Memory B cell (primary cell): ENCODE measurements around the gene NRXN3.
"Not testable (repeated sequence)": the region's sequence is repeated elsewhere in the genome, so short reads cannot be mapped to it uniquely, and the experiment has no call there.

Experiments used
- ATAC-seq: fragments of 150-1000 bp; cut with Tn5 transposase; 2 replicates; pipeline ENCODE4 v1.10.0; 2021; ENCODE audit warnings: low read depth, mild to moderate bottlenecking, moderate library complexity
- DNase-seq, 2 donors: peaks; one replicate each; pipeline ENCODE4 v3.0.0; 2022; ENCODE audit warnings: low spot score in 2 of 2
- H3K27ac Mint-ChIP-seq: one replicate; pipeline ENCODE4 v1.8.0; 2022; ENCODE audit warnings: mild to moderate bottlenecking, moderate library complexity, mixed read lengths
- H3K27me3 Mint-ChIP-seq: one replicate; pipeline ENCODE4 v1.8.0; 2022; ENCODE audit warnings: mixed read lengths
- H3K36me3 Mint-ChIP-seq: one replicate; pipeline ENCODE4 v1.8.0; 2022; ENCODE audit warnings: mild to moderate bottlenecking, mixed read lengths
- H3K4me1 Mint-ChIP-seq: one replicate; pipeline ENCODE4 v1.8.0; 2022; ENCODE audit warnings: mixed read lengths
- H3K4me3 Mint-ChIP-seq: one replicate; pipeline ENCODE4 v1.8.0; 2022; ENCODE audit warnings: mild to moderate bottlenecking, moderate library complexity, mixed read lengths
- H3K9me3 Mint-ChIP-seq: one replicate; pipeline ENCODE4 v1.8.0; 2022; ENCODE audit warnings: mixed read lengths

NRXN3 gene

GRCh38 chr14:79089576-79089975 is 919.4 kb downstream of the NRXN3 start:
- ATAC-seq, result no peak
- Mint-ChIP-seq H3K36me3 (no peaks in the 10 kb centered on the region), H3K27me3 (no peaks in the 10 kb centered on the region)

GRCh38 chr14:79090641-79091180 is 920.5 kb downstream of the NRXN3 start:
- Mint-ChIP-seq H3K4me1 (no peaks in the 10 kb centered on the region), H3K27ac (no peak overlapping the region), H3K27me3 (no peaks in the 10 kb centered on the region), H3K9me3 (no peaks in the 10 kb centered on the region), H3K4me3 (no peak overlapping the region), H3K36me3 (no peaks in the 10 kb centered on the region)
- DNase-seq (no peak), ATAC-seq (no peak)

More at GRCh38 chr14:79089576-79089975, 919.4 kb downstream of the NRXN3 start:
- no peak overlapping the region for H3K4me3 Mint-ChIP-seq
- no peak overlapping the region for H3K27ac Mint-ChIP-seq
- no peaks in the 10 kb centered on the region for H3K4me1 Mint-ChIP-seq
- no peak for DNase-seq
- H3K9me3 Mint-ChIP-seq, result no peaks in the 10 kb centered on the region

GRCh38 chr14:79091381-79091963 is 921.3 kb downstream of the NRXN3 start:
- no peak overlapping the region for H3K4me3 Mint-ChIP-seq
- DNase-seq (no peak), ATAC-seq (no peak)
- H3K4me1 Mint-ChIP-seq, result no peaks in the 10 kb centered on the region
- no peak overlapping the region for H3K27ac Mint-ChIP-seq
- H3K9me3 Mint-ChIP-seq, result no peaks in the 10 kb centered on the region
- no peaks in the 10 kb centered on the region for H3K27me3 Mint-ChIP-seq
- H3K36me3 Mint-ChIP-seq, result no peaks in the 10 kb centered on the region

DNA sequence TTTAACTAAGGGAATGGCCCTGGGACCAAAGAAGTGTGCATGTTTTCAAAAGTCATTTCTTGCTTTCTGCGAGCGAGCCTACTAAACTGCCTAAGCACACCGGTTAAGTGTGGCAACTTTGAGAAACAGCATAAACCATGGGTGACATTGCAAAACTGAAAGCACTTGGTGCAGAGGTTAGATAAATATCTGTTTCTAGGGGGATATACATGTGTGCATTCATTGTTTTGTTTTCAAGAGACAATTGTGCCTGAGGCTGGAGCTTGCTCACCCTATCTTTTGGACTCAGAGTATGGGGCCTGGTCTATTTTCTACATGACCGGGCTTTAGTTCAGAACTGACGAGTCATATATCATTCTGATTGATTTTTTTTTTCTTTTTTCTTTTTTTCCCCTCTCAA is 923.4 kb downstream of the NRXN3 start:
- Mint-ChIP-seq H3K4me3 (no peak overlapping the region), H3K36me3 (no peaks in the 10 kb centered on the region), H3K9me3 (peaks cover 2% of the 10 kb centered on the region), H3K4me1 (no peaks in the 10 kb centered on the region), H3K27ac (no peak overlapping the region), H3K27me3 (no peaks in the 10 kb centered on the region)
- ATAC-seq (no peak), DNase-seq (no peak)

- H3K4me3 Mint-ChIP-seq, result no peak overlapping the region
- no peaks in the 10 kb centered on the region for H3K36me3 Mint-ChIP-seq
- no peaks in the 10 kb centered on the region for H3K27me3 Mint-ChIP-seq
- DNase-seq (no peak), ATAC-seq (no peak)
- H3K9me3 Mint-ChIP-seq, result peaks cover 2% of the 10 kb centered on the region
- H3K4me1 Mint-ChIP-seq, result no peaks in the 10 kb centered on the region
- no peak overlapping the region for H3K27ac Mint-ChIP-seq
These were observed 924.8 kb downstream of the NRXN3 start for GRCh38 chr14:79094951-79095350.

GRCh38 chr14:79096811-79097210 is 926.6 kb downstream of the NRXN3 start:
- Mint-ChIP-seq H3K4me1 (no peaks in the 10 kb centered on the region), H3K9me3 (peaks cover 2% of the 10 kb centered on the region), H3K36me3 (no peaks in the 10 kb centered on the region), H3K27me3 (no peaks in the 10 kb centered on the region), H3K27ac (no peak overlapping the region), H3K4me3 (no peak overlapping the region)
- DNase-seq, result no peak
- ATAC-seq, result no peak

DNA sequence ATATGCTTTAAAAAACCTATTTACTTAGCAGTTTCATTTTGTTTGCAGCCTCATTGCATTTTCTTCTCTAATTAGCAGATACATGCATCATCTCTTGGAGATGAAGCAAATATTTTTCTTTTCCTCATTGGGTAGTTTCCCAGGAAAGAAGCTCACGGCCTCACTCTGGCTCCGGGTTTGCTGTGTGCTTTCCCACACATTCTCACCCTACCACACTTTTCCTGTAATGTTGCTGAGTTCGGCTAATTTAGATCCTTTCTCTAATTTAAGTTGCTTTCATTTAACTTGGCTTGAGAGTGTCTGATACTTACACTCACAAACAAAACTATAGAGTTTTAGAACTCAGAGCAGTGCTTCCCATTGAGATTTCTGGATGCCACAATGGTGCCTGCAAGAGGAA is 928.2 kb downstream of the NRXN3 start:
- Mint-ChIP-seq H3K27ac (no peak overlapping the region), H3K4me1 (no peaks in the 10 kb centered on the region), H3K36me3 (no peaks in the 10 kb centered on the region), H3K9me3 (peaks cover 2% of the 10 kb centered on the region), H3K4me3 (no peak overlapping the region), H3K27me3 (no peaks in the 10 kb centered on the region)
- no peak for DNase-seq
- no peak for ATAC-seq

DNA sequence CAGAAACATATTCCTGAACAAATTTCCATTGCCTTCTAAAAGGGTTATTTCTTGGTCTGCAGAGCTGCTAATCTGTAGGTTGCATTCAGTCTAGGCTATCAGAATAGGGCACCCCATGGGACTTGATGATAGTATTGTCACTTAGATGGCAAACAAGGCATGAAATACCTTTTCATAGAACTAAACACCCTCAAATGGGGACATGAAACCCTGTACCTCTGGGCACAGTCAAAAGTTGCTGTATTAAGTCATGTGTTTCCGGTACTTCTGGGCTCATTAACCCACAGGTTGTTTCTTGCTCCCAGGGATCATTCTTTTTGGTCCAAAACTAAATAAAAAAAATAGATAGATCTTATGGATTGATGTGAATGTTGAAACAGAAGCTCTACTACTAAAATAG is 930.4 kb downstream of the NRXN3 start:
- H3K4me1 Mint-ChIP-seq, result no peaks in the 10 kb centered on the region
- no peaks in the 10 kb centered on the region for H3K27me3 Mint-ChIP-seq
- no peak for ATAC-seq

DNA sequence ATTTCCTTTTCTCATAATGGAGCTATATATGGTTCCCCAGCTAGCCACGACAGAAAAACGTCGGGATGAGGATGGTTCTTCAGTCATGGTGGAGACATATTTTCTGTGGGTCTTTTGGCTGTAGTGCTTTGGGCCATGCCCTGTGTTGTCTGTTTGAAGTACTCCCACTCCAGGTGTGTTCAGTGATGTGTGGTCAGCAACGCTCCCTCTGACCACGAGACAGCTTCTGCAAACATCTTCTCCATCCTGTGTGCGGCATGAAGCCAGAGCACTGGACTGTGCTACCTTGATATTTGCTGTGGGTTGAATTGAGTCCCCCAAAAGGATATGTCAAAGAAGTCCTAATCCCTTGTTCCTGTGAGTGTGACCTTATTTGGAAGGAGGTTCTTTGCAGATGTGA is 931.2 kb downstream of the NRXN3 start:
- H3K4me3 Mint-ChIP-seq, result no peak overlapping the region
- H3K27ac Mint-ChIP-seq, result no peak overlapping the region
- H3K36me3 Mint-ChIP-seq, result no peaks in the 10 kb centered on the region

More for the DNA sequence above, 930.4 kb downstream of the NRXN3 start:
- H3K9me3 Mint-ChIP-seq, result peaks cover 2% of the 10 kb centered on the region
- DNase-seq, result no peak
- H3K4me3 Mint-ChIP-seq, result no peak overlapping the region
- no peak overlapping the region for H3K27ac Mint-ChIP-seq
- H3K36me3 Mint-ChIP-seq, result no peaks in the 10 kb centered on the region

DNA sequence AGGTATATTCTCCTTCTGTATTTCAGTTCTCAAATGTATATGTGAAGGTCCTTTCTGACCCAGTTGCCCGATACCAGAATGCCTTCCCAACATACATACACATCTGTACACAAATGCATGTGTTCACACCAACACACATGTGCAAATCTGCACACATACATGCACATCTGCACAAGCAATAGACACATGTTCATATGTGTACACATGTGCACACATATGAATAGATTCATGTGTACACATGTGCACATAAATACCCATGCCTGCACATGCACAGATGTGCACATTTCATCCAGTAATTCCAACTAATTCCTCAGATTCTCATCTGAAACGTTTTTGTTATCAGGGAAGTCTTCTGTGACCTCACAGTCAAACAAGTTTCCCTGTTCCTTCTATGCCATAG is 933.6 kb downstream of the NRXN3 start:
- ATAC-seq, result no peak

More for the DNA sequence above, 931.2 kb downstream of the NRXN3 start:
- Mint-ChIP-seq H3K4me1 (no peaks in the 10 kb centered on the region), H3K9me3 (peaks cover 2% of the 10 kb centered on the region), H3K27me3 (no peaks in the 10 kb centered on the region)
- DNase-seq, result no peak
- ATAC-seq, result no peak

GRCh38 chr14:79110564-79110963 is 940.4 kb downstream of the NRXN3 start:
- H3K27me3 Mint-ChIP-seq, H3K9me3 Mint-ChIP-seq, ATAC-seq, H3K36me3 Mint-ChIP-seq, H3K4me1 Mint-ChIP-seq, DNase-seq, H3K27ac Mint-ChIP-seq, H3K4me3 Mint-ChIP-seq: not testable (repeated sequence)

More for the DNA sequence above, 933.6 kb downstream of the NRXN3 start:
- no peaks in the 10 kb centered on the region for H3K4me1 Mint-ChIP-seq
- no peaks in the 10 kb centered on the region for H3K27me3 Mint-ChIP-seq
- H3K9me3 Mint-ChIP-seq, result peaks cover 3% of the 10 kb centered on the region
- DNase-seq, result no peak
- H3K36me3 Mint-ChIP-seq, result no peaks in the 10 kb centered on the region
- H3K27ac Mint-ChIP-seq, result no peak overlapping the region
- no peak overlapping the region for H3K4me3 Mint-ChIP-seq

GRCh38 chr14:79111987-79112501 is 941.9 kb downstream of the NRXN3 start:
- H3K9me3 Mint-ChIP-seq, result peaks cover 5% of the 10 kb centered on the region
- H3K36me3 Mint-ChIP-seq, result no peaks in the 10 kb centered on the region
- peaks cover 2% of the 10 kb centered on the region for H3K27me3 Mint-ChIP-seq
- DNase-seq (no peak), ATAC-seq (no peak)
- H3K4me3 Mint-ChIP-seq, result no peak overlapping the region
- H3K4me1 Mint-ChIP-seq, result no peaks in the 10 kb centered on the region
- no peak overlapping the region for H3K27ac Mint-ChIP-seq

- ATAC-seq (no peak), DNase-seq (no peak)
- peaks cover 2% of the 10 kb centered on the region for H3K27me3 Mint-ChIP-seq
- no peaks in the 10 kb centered on the region for H3K4me1 Mint-ChIP-seq
- H3K9me3 Mint-ChIP-seq, result peaks cover 2% of the 10 kb centered on the region
- H3K4me3 Mint-ChIP-seq, result no peak overlapping the region
- no peaks in the 10 kb centered on the region for H3K36me3 Mint-ChIP-seq
- H3K27ac Mint-ChIP-seq, result no peak overlapping the region
These were observed 947.4 kb downstream of the NRXN3 start for GRCh38 chr14:79117561-79117960.

DNA sequence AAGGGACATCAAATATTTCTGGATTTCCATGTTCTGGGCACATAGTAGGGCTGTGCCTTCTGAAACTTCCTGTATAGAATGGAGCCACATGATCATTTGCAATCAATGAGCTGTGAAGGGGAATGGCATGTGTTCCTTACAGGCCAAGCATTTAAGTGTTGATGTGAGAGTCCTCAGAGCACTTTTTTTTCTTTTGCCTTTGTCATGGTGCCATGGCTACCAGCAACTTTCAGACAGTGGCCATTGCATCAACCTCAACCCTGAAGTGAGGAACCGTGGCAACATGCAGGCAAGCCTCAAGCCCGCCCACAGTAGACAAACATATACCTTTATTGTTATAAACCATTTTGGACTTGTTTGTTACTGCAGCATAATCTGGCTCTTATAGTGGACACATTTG is 948.1 kb downstream of the NRXN3 start:
- peaks cover 2% of the 10 kb centered on the region for H3K27me3 Mint-ChIP-seq
- no peak for ATAC-seq
- H3K36me3 Mint-ChIP-seq, result no peaks in the 10 kb centered on the region
- no peak overlapping the region for H3K27ac Mint-ChIP-seq
- no peaks in the 10 kb centered on the region for H3K4me1 Mint-ChIP-seq
- H3K9me3 Mint-ChIP-seq, result peaks cover 2% of the 10 kb centered on the region
- DNase-seq, result no peak
- H3K4me3 Mint-ChIP-seq, result no peak overlapping the region

GRCh38 chr14:79134361-79134760 is 964.2 kb downstream of the NRXN3 start:
- no peak for ATAC-seq
- Mint-ChIP-seq H3K4me1 (no peaks in the 10 kb centered on the region), H3K27me3 (no peaks in the 10 kb centered on the region), H3K4me3 (no peak overlapping the region), H3K36me3 (no peaks in the 10 kb centered on the region), H3K27ac (no peak overlapping the region), H3K9me3 (no peaks in the 10 kb centered on the region)
- DNase-seq, result no peak
